C4-2B (cell line): Measurements from ENCODE around the gene SLIRP.

Source experiments
- CTCF ChIP-seq: fragments of 450-650 bp; conservative IDR thresholded peaks from 2 replicates; pipeline ENCODE4 v1.5.1; 2017; ENCODE audit warnings: mild to moderate bottlenecking
- ZFX ChIP-seq: fragments of 450-650 bp; IDR thresholded peaks from 2 replicates; pipeline ENCODE4 v1.6.1; 2017

GRCh38 chr14:77738559-77739250 lies 30.8 kb downstream of the SLIRP start:
- TF ChIP-seq ZFX, result no peak
- no peak for TF ChIP-seq CTCF
